Neutrophil (primary cell): ENCODE data around the gene SMC1B.
"Not testable (repeated sequence)": the region's sequence is repeated elsewhere in the genome, so short reads cannot be mapped to it uniquely, and the experiment has no call there.

Source experiments
- H3K27ac ChIP-seq: fragments of 200-600 bp; sonication (generic); 2 replicates; pipeline ENCODE4 v1.5.1; 2016; ENCODE audit warnings: mild to moderate bottlenecking, moderate library complexity
- H3K27me3 ChIP-seq: fragments of 200-600 bp; sonication (generic); 2 replicates; pipeline ENCODE4 v1.6.0; 2016; ENCODE audit warnings: mild to moderate bottlenecking
- H3K36me3 ChIP-seq: fragments of 200-600 bp; sonication (generic); 2 replicates; pipeline ENCODE4 v1.5.1; 2017
- H3K4me1 ChIP-seq, 2 experiments: fragments of 200-600 bp in 1 of 2; sonication (generic) in 1 of 2; 1 replicate in 1 of 2; 2 replicates in 1 of 2; pipeline versions ENCODE4 v1.5.1 to v1.6.1; 2013 to 2016; ENCODE audit warnings: low read depth in 1 of 2, low read length in 1 of 2, mild to moderate bottlenecking in 1 of 2, moderate library complexity in 1 of 2; ENCODE audit not compliant: control insufficient read depth in 1 of 2, insufficient read depth in 1 of 2
- H3K4me3 ChIP-seq, 2 experiments: fragments of 200-600 bp in 1 of 2; sonication (generic) in 1 of 2; 1 replicate in 1 of 2; 2 replicates in 1 of 2; pipeline ENCODE4 v1.5.1; 2013 to 2016; ENCODE audit warnings: low read depth in 1 of 2, low read length in 1 of 2, mild to moderate bottlenecking in 1 of 2, moderate library complexity in 1 of 2
- H3K9me3 ChIP-seq: fragments of 200-600 bp; sonication (generic); 2 replicates; pipeline ENCODE4 v1.5.1; 2016
- CTCF ChIP-seq: fragments of 200-600 bp; sonication (generic); IDR thresholded peaks from 2 replicates; pipeline ENCODE4 v1.5.1; 2016; ENCODE audit warnings: antibody characterized with exemption

Gene SMC1B

GRCh38 chr22:45452565-45453379 is 39.4 kb upstream of the SMC1B start:
- H3K27me3 ChIP-seq = no peaks in the 10 kb centered on the region
- H3K4me3 ChIP-seq = no peak overlapping the region
- H3K9me3 ChIP-seq = no peaks in the 10 kb centered on the region
- TF ChIP-seq CTCF = no peak
- no peak overlapping the region for H3K27ac ChIP-seq
- no peaks in the 10 kb centered on the region for H3K36me3 ChIP-seq
- H3K4me1 ChIP-seq = no peaks in the 10 kb centered on the region

GRCh38 chr22:45451972-45452371 is 38.6 kb upstream of the SMC1B start:
- TF ChIP-seq CTCF = no peak
- no peak overlapping the region for H3K4me3 ChIP-seq
- no peaks in the 10 kb centered on the region for H3K27me3 ChIP-seq
- no peaks in the 10 kb centered on the region for H3K36me3 ChIP-seq
- H3K4me1 ChIP-seq = no peaks in the 10 kb centered on the region
- H3K9me3 ChIP-seq = no peaks in the 10 kb centered on the region
- no peak overlapping the region for H3K27ac ChIP-seq

- H3K4me3 ChIP-seq = no peak overlapping the region
- H3K4me1 ChIP-seq = no peaks in the 10 kb centered on the region
- no peak overlapping the region for H3K27ac ChIP-seq
- H3K27me3 ChIP-seq = no peaks in the 10 kb centered on the region
- no peak for TF ChIP-seq CTCF
- H3K36me3 ChIP-seq = no peaks in the 10 kb centered on the region
- no peaks in the 10 kb centered on the region for H3K9me3 ChIP-seq
Measured at GRCh38 chr22:45450921-45451651, 37.7 kb upstream of the SMC1B start.

- H3K27me3 ChIP-seq = no peaks in the 10 kb centered on the region
- H3K4me3 ChIP-seq = no peak overlapping the region
- H3K27ac ChIP-seq = no peak overlapping the region
Measured at GRCh38 chr22:45450101-45450785, 36.8 kb upstream of the SMC1B start.

GRCh38 chr22:45449442-45449841 is 36.0 kb upstream of the SMC1B start:
- not testable (repeated sequence) for H3K27ac ChIP-seq, H3K4me3 ChIP-seq, H3K36me3 ChIP-seq, H3K9me3 ChIP-seq, H3K27me3 ChIP-seq, H3K4me1 ChIP-seq

More at GRCh38 chr22:45450101-45450785, 36.8 kb upstream of the SMC1B start:
- Histone ChIP-seq H3K9me3 (no peaks in the 10 kb centered on the region), H3K36me3 (no peaks in the 10 kb centered on the region), H3K4me1 (no peaks in the 10 kb centered on the region)
- TF ChIP-seq CTCF = no peak
